Peyer's patch (tissue), 4 donors: ENCODE results near the gene PLAC1. TPM values are rescaled to one million over a fixed set of nuclear protein-coding genes. Genes with fewer than 3 reads are reported as not detected.

ENCODE experiments used
- DNase-seq, 3 donors: peaks; one replicate each; pipeline ENCODE4 v3.0.0-alpha.2; 2017 to 2019
- H3K27ac ChIP-seq, 4 donors: fragments of 200-600 bp; sonication (generic); one replicate each; pipeline ENCODE4 v1.5.1; 2016 to 2019
- H3K27me3 ChIP-seq, 2 donors: fragments of 200-600 bp; sonication (generic); one replicate each; pipeline ENCODE4 v1.5.1; 2019
- H3K36me3 ChIP-seq, 3 donors: fragments of 200-600 bp; sonication (generic); one replicate each; pipeline ENCODE4 v1.5.1; 2016 to 2019
- H3K4me1 ChIP-seq, 4 donors: fragments of 200-600 bp; sonication (generic); one replicate each; pipeline ENCODE4 v1.5.1; 2016 to 2019
- H3K4me3 ChIP-seq, 4 donors: fragments of 200-600 bp; sonication (generic); 1 replicate in 3 of 4; 2 replicates in 1 of 4; pipeline ENCODE4 v1.5.1; 2016 to 2019; ENCODE audit warnings: mild to moderate bottlenecking in 1 of 4
- H3K9me3 ChIP-seq, 4 donors: fragments of 200-600 bp; sonication (generic); one replicate each; pipeline ENCODE4 v1.5.1; 2016 to 2019; ENCODE audit warnings: mild to moderate bottlenecking in 1 of 4
- CTCF ChIP-seq, 6 experiments: fragments of 450-650 bp in 4 of 6; fragments of 200-600 bp in 2 of 6; sonication (generic) in 1 of 6; IDR thresholded peaks; one replicate each; pipeline ENCODE4 v1.5.1; 2017 to 2019; ENCODE audit warnings: antibody characterized with exemption in 6 of 6, mild to moderate bottlenecking in 3 of 6, moderate library complexity in 1 of 6
- POLR2A ChIP-seq, 2 donors: fragments of 450-650 bp; IDR thresholded peaks; one replicate each; pipeline ENCODE4 v1.5.1; 2017; ENCODE audit warnings: antibody characterized with exemption in 2 of 2, mild to moderate bottlenecking in 2 of 2, moderate library complexity in 2 of 2
- total RNA-seq, 4 donors: library from RNA; depleted of rRNA; stranded (reverse); fragments of >200 nt; gene quantifications; one replicate each; pipeline ENCODE4 v1.1.0, GENCODE V29; 2016

PLAC1 gene
- total RNA-seq, 4 donors from 2014 or later, result not detected

- peaks cover 0 to 3% (median 0%) of the 10 kb centered on the region in 4 donors for H3K9me3 ChIP-seq
- TF ChIP-seq POLR2A (IDR thresholded peaks at IDR 0.05) (no peak), CTCF (IDR thresholded peaks at IDR 0.05) (no peak)
- no peaks in the 10 kb centered on the region for H3K4me1 ChIP-seq
- DNase-seq, result no peak
- H3K4me3 ChIP-seq, result no peak overlapping the region
- no peaks in the 10 kb centered on the region for H3K27me3 ChIP-seq
- no peak overlapping the region for H3K27ac ChIP-seq
- no peaks in the 10 kb centered on the region for H3K36me3 ChIP-seq
Observed at GRCh38 chrX:134669378-134670098, 11.3 kb upstream of the PLAC1 start.

GRCh38 chrX:134664202-134664601, 5.9 kb upstream of the PLAC1 start:
- Histone ChIP-seq H3K9me3 (no peaks in the 10 kb centered on the region), H3K27me3 (no peaks in the 10 kb centered on the region), H3K36me3 (no peaks in the 10 kb centered on the region), H3K4me3 (no peak overlapping the region), H3K4me1 (no peaks in the 10 kb centered on the region), H3K27ac (no peak overlapping the region)
- TF ChIP-seq POLR2A (IDR thresholded peaks at IDR 0.05), result no peak
- TF ChIP-seq CTCF (IDR thresholded peaks at IDR 0.05), result no peak
- DNase-seq, result no peak

- H3K36me3 ChIP-seq, result no peaks in the 10 kb centered on the region
Observed at GRCh38 chrX:134661295-134661694, 3.0 kb upstream of the PLAC1 start.

GRCh38 chrX:134660627-134661026, 2.4 kb upstream of the PLAC1 start:
- Histone ChIP-seq H3K4me1 (no peaks in the 10 kb centered on the region), H3K27me3 (no peaks in the 10 kb centered on the region), H3K4me3 (no peak overlapping the region), H3K36me3 (no peaks in the 10 kb centered on the region), H3K27ac (no peak overlapping the region), H3K9me3 (no peaks in the 10 kb centered on the region)
- TF ChIP-seq POLR2A (IDR thresholded peaks at IDR 0.05) (no peak), CTCF (IDR thresholded peaks at IDR 0.05) (no peak)
- no peak for DNase-seq

More at GRCh38 chrX:134661295-134661694, 3.0 kb upstream of the PLAC1 start:
- Histone ChIP-seq H3K27ac (no peak overlapping the region), H3K27me3 (no peaks in the 10 kb centered on the region), H3K4me1 (no peaks in the 10 kb centered on the region), H3K9me3 (no peaks in the 10 kb centered on the region), H3K4me3 (no peak overlapping the region)
- no peak for DNase-seq
- TF ChIP-seq POLR2A (IDR thresholded peaks at IDR 0.05) (no peak), CTCF (IDR thresholded peaks at IDR 0.05) (no peak)

- H3K27ac ChIP-seq, result no peak overlapping the region
- H3K4me1 ChIP-seq, result no peaks in the 10 kb centered on the region
- H3K27me3 ChIP-seq, result no peaks in the 10 kb centered on the region
- H3K4me3 ChIP-seq, result no peak overlapping the region
- no peaks in the 10 kb centered on the region for H3K36me3 ChIP-seq
- TF ChIP-seq POLR2A (IDR thresholded peaks at IDR 0.05), result no peak
- H3K9me3 ChIP-seq, result no peaks in the 10 kb centered on the region
- no peak for DNase-seq
Observed at GRCh38 chrX:134659761-134660160, 1.5 kb upstream of the PLAC1 start.

GRCh38 chrX:134658760-134659023, 421 bp upstream of the PLAC1 start:
- TF ChIP-seq POLR2A (IDR thresholded peaks at IDR 0.05), result no peak
- TF ChIP-seq CTCF (IDR thresholded peaks at IDR 0.05), result no peak

More at GRCh38 chrX:134658760-134659023, 421 bp upstream of the PLAC1 start:
- Histone ChIP-seq H3K36me3 (no peaks in the 10 kb centered on the region), H3K4me3 (no peak overlapping the region), H3K9me3 (no peaks in the 10 kb centered on the region), H3K4me1 (no peaks in the 10 kb centered on the region), H3K27me3 (no peaks in the 10 kb centered on the region), H3K27ac (no peak overlapping the region)
- no peak for DNase-seq
